Activated gamma-delta T cell treated with Interleukin-2 at 50 U/mL for 16 hours (primary cell): Measurements from ENCODE around the gene DCHS2.

ENCODE experiments used
- DNase-seq: peaks from one replicate; pipeline ENCODE4 v3.0.0-alpha.2; 2020

DCHS2 gene

DNA sequence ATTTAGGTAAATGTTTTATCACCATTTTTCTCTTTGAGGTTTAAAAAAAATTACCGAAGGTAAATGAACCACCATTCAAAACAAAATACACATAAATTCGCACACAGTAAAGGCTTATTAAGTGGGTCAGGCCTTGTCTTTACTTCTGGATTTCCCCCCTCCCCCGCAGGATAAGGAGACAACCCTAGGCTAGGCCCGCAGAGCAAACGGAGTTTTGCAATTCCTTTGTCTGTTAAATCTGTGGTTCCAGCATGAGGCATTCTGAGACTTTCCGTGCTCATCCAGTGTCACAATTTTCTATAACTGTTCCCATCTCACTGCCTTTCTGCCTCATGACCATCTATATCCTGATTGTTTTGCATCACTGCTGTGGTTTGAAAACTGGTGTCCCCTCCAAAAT, 307.4 kb downstream of the DCHS2 start:
- no peak for DNase-seq

DNA sequence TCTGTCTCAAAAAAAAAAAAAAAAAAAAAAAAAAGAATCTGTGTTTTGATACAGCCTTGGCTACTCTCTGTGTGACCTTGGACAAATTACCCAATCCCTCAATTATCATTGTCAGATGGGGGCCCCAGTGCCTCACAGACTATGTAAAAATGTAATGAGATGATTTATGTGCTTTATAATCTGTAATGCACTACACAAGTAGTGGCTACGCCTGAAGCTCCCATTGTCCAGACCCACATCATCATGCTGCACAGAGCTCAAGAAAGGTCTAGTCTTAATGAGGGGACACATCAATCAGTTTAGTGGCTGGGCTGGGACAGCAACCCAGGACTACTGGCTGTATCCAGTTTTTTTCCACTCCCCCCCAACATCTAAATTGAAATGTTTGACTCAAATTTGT, 308.3 kb downstream of the DCHS2 start:
- DNase-seq = no peak
